GM18502 (cell line): ENCODE results near the gene SOX4.

ENCODE experiments used
- ATAC-seq: cut with Tn5 transposase; IDR thresholded peaks from one replicate; pipeline ENCODE4 v1.9.1; 2021; ENCODE audit warnings: mild to moderate bottlenecking; ENCODE audit not compliant: unreplicated experiment, poor library complexity

Gene SOX4

DNA sequence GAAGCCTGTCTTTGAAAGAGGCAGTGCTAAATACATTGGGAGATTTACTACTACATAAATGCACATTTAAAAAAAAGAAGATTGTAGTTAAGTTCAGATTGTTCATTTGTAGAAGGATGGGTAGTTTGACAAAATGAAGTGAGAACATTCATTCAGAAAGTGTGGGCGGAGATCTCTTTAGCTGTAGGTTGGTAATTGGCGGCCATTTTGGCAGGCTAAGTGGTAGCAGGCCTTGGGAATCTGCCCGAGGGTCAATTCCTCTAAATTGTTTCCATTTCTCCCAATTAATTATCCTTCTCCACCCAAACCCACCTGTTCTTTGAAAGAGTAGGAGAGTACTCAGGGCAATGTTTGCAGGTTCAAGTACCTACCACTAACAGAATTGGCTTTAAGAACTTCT lies 17.9 kb downstream of the SOX4 start:
- ATAC-seq = no peak

DNA sequence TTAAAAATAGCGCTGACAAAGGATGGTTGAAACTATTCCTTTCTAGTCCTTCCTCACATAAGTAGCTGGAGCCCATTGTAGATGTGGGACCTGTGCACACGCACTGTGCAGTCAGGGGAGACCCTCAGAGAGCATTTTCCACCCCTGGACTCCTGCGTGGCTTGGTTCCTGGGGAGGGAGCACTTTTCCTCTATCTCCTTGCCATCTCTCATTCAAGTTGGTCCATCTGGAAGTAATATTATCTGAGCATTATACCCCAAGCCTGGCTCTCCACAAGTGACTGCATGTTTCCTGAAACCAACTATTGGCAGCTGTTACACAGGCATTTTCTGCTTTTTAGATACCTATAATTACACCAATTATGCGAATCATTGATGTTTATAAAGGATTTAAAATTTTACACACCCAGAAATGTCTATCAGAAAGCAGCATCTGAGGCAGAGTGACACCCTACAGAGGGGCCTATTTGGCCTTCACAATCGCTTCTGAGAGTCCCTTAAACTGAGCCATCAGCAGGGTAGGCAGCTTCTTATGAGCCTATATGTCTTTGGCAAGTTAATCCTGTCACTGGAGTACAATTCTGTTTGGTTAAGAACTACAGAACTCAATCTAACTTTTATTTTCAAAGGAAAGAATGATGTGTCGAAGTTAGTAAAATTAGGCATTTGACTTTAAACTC lies 18.7 kb downstream of the SOX4 start:
- ATAC-seq = no peak

DNA sequence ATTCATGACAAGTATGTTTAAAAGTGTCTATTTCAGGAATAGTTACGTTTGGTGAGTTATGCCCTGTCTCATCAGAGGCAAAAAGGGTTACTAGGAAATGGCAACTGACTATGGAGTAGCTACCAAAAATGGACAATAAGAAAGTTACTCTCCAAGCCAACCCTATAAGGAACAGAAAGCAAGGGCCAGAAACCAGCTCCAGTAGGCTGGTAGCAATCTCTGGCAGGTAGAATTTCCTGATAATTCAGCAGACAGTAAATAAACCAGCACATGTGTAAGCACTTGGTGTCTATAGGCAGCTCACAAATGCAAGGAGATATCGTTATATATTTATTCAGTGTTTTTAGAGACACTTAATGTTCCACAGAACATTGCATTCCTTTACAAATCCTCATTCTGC lies 20.3 kb downstream of the SOX4 start:
- no peak for ATAC-seq

DNA sequence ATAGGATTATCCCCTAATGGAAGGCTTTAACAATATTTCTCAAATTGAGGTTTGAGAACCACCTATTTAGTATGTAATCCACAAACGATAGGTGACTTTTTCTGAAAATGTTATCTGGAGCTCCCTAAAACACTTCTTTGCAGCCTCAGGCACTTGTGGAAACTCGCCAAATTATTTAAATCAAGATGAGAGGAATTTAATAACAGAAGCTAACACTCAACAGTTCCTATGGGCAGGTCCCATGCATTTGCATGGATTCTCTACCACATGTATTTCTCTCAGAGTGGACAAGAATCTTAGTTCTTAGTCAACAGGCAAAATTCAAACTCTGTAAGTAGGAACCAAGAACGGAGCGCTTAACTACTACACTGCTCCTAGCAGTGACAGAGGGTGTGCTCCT lies 20.7 kb downstream of the SOX4 start:
- no peak for ATAC-seq

DNA sequence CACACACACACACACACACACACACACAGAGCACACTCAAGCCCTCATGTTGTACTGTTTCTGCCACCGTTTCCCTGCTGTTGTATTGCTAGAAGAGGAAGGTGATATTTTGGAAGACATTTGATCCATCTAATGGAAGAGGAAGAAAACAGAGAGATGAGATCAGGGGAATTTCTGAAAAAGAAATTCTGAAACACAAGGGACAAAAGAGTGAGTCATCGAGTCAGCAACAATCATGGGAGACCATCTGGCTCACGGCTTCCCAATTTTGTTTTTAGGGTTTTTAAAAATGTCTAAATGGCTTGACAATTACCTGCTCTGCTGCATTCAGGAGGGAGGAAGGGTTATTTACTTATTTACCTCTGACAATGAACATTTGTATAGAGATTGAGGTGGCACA lies 22.0 kb downstream of the SOX4 start:
- ATAC-seq = no peak

DNA sequence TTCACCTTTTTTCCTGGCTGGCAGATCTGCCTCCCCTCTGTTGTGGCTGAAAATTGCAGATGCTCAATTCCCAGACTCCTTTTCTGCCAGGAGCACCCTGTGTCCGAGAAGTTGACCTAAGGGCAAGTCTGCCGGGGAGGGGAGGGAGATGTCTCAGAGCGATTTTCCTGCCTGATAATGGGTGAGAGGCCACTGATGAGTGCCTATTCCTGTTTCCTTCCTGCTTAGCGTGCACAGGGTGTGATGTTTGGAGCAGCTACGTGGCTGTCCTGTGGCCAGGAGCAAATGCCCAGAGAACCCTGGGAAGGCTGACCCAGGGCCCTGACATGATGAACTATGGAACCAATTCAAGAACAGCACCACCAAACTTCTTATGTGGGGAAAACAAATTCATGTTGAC lies 22.5 kb downstream of the SOX4 start:
- ATAC-seq = no peak

DNA sequence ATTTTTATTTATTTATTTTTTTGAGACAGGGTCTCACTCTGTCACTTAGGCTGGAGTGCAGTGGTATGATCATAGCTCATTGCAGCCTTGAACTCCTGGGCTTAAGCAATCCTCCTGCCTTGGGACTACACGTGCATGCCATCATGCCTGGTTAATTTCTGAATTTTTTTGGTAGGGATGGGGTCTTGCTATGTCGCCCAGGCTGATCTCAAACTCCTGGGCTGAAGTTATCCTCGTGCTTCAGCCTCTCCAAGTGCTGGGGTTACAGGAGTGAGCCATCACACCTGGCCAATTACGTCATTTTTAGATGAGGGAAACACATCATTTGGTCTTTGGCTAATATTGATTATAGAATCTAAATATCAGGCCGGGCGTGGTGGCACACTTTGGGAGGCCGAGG lies 32.1 kb downstream of the SOX4 start:
- no peak for ATAC-seq

DNA sequence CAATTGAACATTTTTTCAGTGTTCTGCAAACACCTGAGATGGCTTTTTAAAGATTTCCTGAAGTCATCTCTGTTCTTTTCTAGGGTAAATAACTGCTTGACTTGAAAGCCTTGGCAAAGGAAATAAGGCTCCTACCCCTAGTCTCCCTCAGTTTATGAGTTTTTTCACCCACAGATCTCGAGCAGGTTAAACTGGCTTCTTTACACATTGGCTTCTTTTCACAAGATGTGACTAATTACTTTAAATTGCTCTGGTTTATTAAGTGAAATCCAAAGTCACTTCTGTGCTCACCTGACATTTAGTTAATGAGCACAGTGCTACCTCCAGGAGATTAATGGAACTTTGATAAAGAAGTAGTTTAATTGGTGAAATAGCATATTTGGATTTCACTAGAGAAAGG lies 33.2 kb downstream of the SOX4 start:
- no peak for ATAC-seq

DNA sequence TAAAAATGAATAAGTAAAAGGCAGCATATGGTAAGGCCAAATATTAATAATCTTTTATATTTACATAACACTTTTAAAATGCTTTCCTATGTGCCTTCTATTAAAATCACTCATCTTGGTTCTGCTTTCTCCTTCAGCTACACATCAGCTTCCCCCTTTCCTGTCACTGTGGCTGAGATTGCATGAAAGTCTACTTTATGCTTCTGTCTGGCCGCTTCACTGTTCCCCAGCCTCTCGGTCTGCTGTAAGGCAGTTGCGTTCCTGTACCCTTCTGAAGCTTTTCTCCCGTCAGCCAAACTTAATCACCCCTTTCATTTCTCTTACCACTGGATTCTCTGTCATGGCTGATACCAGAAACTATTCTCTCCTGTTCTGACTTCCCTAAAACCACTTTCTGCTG lies 34.6 kb downstream of the SOX4 start:
- ATAC-seq = no peak

DNA sequence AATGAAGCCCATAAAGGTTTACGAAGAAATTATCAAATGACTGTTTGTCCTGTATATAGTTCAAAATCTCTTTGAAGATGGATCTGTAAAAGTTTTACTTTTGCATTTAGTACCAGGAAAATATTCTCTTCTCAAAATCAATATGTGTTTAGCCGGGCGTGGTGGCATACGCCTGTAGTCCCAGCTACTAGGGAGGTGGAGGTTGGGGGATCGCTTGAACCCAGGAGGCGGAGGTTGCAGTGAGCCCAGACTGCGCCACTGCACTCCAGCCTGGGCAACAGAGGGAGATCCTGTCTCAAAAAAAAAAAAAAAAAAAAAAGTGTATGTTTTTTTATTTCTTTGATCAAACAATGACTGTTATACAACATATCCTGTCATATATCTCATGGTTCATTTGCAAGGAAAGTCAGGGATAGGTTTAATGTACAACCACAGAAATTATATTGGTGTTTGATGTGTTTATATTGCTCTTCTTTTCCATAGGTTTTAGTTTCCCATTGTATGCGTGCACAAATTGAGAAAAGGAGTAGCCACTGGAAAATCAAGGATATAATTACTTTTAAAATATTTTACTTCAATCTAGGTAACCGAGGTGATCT lies 40.1 kb downstream of the SOX4 start:
- no peak for ATAC-seq

DNA sequence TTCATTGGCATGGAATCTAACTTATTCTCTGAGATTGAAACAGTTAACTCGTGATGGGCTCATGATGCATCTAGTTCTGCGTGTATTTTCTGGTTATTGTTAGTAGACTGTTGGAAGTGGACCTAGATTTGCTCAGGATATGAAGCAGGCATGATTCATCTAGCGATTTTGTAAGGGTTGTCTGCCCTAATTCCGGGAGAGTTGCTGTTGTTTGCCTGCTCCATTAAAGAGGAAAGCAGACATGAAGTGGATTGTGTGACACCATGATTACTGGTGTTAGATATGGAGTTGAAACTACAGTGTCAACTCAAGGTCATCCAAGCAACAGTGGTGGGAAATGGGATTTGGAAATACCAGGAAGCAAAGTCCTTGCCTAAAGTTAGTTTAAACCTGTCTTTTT lies 41.0 kb downstream of the SOX4 start:
- no peak for ATAC-seq

DNA sequence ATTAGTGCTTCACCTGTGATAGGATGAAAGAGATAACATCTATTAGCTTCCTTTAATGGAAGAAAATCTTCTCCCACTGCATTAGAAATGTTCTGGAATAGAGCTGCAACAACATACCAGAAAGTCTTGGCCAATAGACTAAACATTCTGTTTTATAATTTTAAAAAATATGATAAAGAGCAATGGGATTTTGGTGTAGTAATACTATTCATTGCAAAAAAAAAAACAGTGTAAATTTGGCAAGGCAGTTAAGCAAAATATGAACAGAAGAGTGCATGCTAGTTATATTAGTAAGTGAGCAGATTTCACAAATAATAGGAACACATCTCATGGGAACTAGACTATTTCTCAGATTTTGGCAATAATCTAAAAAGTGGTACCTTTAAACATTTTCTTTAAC lies 43.3 kb downstream of the SOX4 start:
- ATAC-seq = no peak

DNA sequence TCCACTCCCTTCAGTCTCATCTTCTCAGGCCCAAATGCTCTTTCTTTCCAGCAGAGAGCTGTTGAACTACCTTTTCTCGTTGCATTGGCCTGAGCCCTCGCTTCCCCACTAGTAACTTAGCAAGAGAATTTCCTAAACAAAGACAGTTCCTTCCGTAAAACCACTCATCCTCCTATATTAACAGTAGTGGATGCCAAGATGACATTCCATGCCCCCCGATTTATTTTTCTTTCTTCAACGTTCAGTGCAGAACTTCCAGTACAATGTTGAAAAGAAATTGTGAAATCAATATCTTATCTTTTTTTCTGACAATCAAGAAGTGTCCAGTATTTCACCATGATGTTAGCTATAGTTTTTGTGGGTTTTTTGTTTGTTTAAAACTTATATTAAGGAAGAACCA lies 45.8 kb downstream of the SOX4 start:
- ATAC-seq = no peak
